K562 (cell line): ENCODE data around the gene ZNF17. TPM values are rescaled to one million over a fixed set of nuclear protein-coding genes. Genes with fewer than 3 reads are reported as not detected.

Experiments
- REST ChIP-seq, 2 experiments: fragments of 450-650 bp; formaldehyde crosslinking in 1 of 2; IDR thresholded peaks; 2 replicates each; pipeline versions ENCODE4 v1.4.0 to v1.6.1; 2014 to 2020; ENCODE audit warnings: mild to moderate bottlenecking in 2 of 2, borderline replicate concordance in 1 of 2, low read depth in 1 of 2
- SMC3 ChIP-seq: conservative IDR thresholded peaks from 2 replicates; pipeline ENCODE4 v1.6.1; 2011; ENCODE audit warnings: low read depth, low read length, improper control_type of control experiment; ENCODE audit not compliant: insufficient read depth
- ZNF445 ChIP-seq: fragments of 250-450 bp; sonication (Bioruptor Pico); IDR thresholded peaks from 2 replicates; pipeline ENCODE4 v1.4.0; 2020; ENCODE audit warnings: low read depth, mild to moderate bottlenecking, moderate library complexity
- ZNF766 ChIP-seq: fragments of 200-800 bp; sonication (Bioruptor generic); conservative IDR thresholded peaks from 2 replicates; pipeline ENCODE4 v1.6.1; 2016; ENCODE audit warnings: missing genetic modification characterization, missing compliant biosample characterization
- polyA plus RNA-seq, 8 experiments: library from polyadenylated mRNA; depleted of rRNA in 4 of 8; stranded (reverse) in 5 of 8; unstranded in 3 of 8; fragments of >200 nt; fragmentation: Nextera tagmentation in 2 of 8; fragmentation: Illumina TruSeq in 1 of 8; extraction: Ambion mirVana in 2 of 8; extraction: Trizol in 1 of 8; gene quantifications; 2 replicates each; pipeline versions ENCODE4 v1.2.1 to v1.2.3, GENCODE V29; 2011 to 2014; ENCODE audit warnings: inconsistent platforms in 1 of 8, missing spikeins in 1 of 8
- total RNA-seq, 7 experiments: library from RNA; depleted of rRNA in 6 of 7; stranded (reverse); fragments of >200 nt in 6 of 7; fragmentation: Illumina TruSeq in 2 of 7; extraction: Trizol in 2 of 7; gene quantifications; 2 replicates each; pipeline versions ENCODE4 v1.2.1 to v1.2.3, GENCODE V29; 2011 to 2021; ENCODE audit warnings: low replicate concordance in 1 of 7

The ZNF17 gene
- total and polyA plus RNA-seq, 9 of the 15 experiments (the other 6 are each of a cell fraction or from before 2014, with no cell fraction given): 5.3 to 8.6 (median 6.5) TPM

- TF ChIP-seq REST (IDR thresholded peaks at IDR 0.05; ENCODE audit: borderline replicate concordance) (peak; percentile 35; the same call in 1 of the 2 replicates), REST (CRISPR knock-in tag; IDR thresholded peaks at IDR 0.05; ENCODE audit: low read depth) (no peak), ZNF445 (CRISPR knock-in tag) (no peak), ZNF766 (CRISPR knock-in tag) (no peak), SMC3 (peak; percentile 33; the same call in 1 of the 2 replicates)
Measured at GRCh38 chr19:57465680-57466381, 54.9 kb downstream of the ZNF17 start (continued).
